ENCODE measurements around the gene TGM2.

TGM2 gene

DNA sequence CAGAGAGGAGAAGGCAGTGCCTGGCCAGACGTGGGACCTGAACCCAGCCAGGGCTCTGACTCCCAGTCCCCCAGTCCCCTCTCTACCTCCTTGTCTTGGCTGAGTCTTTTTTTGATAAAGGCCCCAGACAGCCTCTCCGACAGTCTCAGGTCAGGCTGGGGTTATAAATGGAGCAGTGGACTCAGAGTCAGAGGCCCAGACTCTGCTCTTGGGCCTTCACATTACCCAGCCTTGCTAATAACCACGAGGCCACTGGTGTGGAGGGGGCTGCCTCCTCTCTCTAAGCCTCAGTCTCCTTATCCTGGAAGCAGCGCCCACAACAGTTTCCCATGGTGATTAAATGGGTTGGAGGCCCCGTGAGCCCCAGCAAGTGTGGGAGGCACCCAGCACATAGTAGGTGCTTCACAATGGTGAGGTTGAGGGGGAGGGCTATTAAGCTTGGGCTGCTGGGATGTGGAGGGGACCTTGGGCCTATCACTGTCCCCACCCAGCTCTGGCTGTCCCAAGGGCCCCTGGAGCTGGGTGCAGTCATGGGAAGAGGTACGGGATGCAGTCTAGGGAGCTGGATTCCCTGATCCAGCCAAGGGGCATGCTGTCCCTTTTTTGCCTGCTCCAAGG, 35.7 kb downstream of the TGM2 start:
- no peak for DNase-seq

DNA sequence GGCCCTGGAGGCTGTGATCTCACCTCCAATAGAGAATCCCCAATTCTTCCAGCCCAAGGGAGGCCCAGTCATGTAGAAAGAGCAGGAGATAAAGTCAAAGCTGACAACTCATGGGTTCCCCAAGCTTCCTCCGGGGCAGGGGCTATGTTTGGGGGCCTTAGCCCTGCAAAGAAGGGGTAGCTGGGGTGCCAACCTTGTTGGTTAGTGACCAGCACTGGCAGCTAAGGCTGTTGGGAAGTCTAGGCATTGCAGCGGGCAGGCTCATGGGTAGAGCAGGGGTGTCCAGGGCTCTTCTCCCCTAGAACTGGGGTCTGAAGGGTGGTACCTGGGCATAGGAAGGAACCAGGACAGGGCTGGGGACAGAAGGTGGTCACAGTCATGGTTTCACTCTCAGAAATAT, 36.4 kb downstream of the TGM2 start:
- DNase-seq = no peak

DNA sequence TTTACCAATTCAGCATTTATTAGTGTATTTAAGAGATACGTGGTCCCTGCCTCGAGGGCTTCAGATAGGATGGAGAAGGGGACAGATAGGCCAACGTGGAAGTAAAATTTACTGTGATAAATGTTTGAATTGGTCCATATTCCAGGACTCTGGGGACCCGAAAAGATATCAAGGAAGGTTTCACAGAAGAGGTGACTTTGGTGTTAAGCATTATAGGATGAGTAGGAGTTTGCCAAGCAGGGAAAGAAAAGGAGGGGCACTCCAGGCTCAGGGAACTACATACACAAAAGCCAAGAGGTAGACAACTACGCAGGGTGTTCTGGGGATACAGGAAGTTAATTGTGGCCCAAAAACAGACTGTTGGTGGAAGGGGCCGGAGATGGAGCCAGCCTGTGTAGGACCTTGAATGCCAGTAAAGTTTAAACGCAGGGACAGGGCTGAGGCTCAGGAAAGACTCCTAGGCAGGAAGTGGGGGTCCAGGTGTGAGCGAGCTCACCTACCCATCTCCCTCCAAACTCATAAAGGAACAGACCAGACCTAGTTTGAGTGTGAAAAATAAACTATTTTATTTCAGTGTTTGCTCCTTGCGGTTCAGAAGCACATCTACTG, 37.0 kb downstream of the TGM2 start:
- no peak for DNase-seq

DNA sequence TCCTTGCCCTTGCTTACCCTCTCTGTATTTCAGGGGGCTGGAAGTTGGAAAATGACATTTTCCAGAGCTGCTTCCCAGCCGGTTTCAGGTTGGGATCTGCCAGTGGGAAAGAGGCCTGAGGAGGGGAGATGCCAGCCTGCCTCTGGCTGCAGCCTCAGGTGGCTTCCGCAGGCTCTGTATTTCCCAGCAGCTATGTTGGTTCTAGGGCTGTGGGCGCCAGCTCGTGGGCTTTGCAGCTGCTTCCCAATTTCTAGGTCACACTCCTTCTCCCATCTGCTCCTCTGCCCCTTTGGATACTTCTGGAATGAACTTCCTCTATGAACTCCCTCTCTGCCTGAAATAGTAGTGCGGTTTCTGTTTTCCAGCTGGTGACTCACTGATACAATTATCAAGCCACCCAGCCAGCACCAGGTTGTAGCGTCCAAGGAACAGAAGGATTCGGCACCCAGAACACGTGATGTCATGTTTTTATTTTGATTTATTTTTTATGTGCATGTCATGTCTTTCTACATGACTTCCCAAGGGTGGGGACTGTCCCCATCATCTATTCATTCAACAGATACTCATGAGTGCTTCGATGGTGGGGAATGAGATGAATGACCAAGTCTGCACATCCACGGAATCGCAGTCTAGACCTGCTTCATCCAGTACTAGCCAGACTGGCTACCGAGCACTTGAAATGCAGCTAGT, 38.0 kb downstream of the TGM2 start:
- no peak for DNase-seq

DNA sequence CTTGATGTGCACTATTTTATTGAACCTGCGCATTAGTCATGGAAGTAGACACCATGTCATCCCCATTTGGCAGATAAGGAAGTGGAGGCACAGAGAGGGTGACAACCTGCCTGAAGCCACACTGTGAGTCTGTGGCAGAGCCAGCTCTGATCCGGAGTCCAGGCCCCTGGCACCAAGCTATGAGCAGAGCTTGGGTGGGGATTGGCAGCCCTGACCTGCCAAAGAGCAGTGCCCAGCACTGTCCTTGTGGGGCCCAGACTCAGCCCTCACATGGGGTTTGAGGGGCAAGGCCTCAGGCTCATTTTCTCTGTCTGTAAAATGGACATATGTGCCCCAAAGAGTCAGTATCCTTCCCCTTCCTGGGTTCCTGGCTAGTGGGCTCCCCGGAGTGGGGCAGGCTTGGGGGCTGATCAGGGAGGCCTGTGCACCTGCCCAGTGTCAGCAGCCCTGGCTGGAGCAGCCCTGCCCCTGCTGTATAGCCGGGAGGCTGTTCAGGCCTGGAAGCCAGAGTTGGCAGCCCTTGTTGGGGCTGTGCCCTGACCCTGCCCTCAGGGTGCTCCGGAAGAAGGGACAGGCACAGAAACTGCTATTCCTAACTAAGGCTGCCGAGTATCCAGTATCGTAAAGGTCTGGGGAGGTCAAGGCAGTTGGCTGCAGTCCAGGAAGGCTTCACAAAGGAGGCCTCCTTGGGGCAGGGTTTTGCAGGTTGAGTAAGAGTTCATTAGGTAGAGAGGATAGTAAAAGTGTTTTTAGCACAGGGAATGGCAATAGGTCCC, 38.7 kb downstream of the TGM2 start:
- no peak for DNase-seq

DNA sequence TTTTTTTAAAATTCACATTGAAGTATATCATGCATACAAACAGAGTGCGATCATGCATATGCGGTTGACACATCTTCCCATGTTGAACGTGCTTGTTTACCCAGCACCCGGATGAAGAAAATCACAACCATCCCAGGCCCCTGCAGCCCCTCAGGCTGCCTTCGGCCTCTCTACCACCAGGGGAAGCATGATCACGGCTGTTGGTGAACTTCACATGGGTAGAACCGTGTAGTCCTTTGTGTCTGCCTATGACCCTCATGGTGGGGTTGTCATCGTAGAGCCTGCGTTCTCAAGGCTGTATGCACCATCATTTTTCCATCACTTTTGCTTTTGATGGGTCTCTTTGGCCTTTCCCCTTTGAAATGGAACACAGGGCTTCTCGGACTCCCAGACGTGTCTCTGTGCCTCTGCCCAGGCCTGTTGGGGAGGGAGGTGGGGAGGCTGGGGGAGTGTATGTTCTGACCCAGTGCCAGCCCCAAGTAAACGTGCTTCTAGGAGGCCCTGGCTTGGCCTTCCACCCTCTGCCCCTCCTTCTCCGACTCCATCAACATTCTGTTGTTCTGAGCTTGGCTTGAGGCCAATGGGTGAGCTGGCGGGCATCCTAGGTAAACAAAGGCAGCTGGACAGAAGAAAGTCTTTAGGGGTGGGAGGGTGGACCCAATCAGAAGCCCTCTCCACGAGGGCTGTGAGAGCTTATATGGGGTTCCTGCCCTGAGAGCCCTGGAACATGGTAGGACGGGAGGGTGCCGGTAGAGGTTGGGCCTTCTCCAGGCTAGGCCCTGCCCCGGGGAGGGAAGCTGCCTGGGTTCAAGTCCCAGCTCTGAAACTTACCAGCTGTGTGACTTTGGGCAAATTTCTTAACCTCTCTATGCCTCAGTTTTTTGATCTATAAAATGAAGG, 39.7 kb downstream of the TGM2 start:
- DNase-seq = no peak

DNA sequence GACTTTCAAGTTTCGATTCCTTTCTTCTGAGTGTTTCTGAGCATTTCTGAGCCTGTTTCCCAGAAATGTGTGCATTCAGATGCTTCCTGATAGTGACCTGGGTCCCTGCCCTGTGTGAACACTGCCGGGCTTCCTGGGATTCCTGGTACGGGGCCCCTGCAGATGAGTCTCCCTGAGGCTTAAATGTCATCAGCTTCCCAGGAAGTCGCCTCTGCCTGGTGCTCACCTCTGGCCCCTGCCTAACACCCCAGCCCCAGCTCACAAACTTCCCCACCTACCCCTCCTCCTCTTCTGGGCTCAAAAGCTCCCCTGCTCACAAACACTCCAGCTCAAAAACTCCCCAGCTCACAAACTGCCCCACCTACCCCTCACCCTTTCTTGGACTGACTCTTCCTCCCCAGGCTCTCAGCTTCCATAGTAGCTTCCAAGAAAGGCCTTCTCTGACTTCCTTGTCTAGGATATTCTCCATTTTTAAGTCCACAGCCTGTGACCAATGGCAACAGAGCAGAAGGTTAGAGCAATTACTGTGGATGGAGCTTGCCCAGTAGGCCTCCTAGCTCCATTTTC, 42.0 kb downstream of the TGM2 start:
- DNase-seq = no peak

DNA sequence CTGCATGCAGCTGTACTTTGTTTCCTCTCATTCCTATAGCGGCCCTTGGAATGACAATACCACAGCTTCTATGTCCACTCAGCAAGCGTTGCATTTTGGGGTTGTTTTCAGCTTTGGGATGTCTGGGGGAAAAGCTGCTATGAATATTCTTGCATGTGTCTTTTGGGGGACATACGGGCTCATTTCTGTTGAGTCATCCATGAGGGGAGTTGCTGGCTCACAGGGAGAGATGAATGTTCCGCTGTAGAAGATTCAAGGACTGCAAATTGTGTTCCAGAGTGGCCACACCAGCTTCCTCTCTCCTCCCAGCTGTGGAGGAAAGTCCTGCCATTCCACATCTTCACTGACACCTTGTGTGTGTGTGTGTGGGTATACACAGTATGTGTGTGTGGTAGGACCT, 43.3 kb downstream of the TGM2 start:
- no peak for DNase-seq

DNA sequence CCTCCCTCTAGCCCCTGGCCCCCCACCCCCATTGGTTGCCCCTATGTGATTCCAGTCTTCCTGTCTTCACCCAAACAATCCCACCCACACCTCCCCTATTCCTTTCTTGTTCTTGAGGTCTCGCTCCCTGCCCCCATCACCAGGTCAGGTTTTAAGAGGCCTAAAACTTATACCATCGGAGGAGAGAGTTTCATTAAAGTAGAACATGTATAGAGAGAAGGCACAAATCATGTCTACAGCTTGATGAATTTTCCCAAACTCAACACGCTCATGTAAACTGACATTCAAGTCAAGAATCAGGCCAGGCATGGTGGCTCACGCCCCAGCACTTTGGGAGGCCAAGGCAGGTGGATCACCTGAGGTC, 44.5 kb downstream of the TGM2 start:
- no peak for DNase-seq

DNA sequence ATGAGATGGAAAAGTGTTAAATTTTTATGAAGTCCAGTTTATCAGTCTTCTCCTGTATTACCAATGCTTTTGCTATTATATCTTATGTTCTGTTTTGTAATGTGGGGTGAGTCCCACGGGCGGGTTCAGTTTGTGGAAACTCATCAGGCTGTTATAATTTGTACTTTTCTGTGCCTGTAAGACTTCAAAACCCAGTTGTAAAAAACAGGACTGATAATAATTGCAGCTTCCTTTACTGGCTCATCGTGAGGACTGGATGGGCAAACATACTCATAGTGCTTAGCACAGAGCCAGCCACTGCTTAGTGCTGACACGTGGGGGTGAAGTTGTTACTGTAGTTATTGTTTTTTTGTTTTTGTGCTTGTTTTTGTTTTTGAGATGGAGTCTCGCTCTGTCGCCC, 45.6 kb downstream of the TGM2 start:
- DNase-seq = no peak

DNA sequence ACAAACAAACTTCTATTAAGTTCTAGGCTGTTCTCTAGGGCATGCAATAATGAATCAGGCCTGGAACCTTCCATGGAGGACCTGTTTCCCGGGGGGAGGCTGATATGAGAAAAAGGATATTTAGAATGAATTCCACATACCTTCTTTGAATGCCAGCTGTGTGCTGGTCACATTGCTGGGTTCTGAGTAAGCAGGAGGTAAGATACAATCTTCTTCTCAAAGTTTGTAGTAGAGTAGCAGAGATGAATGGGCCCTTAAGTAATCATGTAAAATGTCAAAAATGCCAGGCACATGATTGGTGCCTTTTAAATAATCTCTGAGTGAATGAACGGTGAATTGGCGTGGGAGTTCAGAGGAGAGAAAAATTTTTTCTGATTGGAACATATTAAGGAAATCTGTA, 47.4 kb downstream of the TGM2 start:
- DNase-seq = no peak

DNA sequence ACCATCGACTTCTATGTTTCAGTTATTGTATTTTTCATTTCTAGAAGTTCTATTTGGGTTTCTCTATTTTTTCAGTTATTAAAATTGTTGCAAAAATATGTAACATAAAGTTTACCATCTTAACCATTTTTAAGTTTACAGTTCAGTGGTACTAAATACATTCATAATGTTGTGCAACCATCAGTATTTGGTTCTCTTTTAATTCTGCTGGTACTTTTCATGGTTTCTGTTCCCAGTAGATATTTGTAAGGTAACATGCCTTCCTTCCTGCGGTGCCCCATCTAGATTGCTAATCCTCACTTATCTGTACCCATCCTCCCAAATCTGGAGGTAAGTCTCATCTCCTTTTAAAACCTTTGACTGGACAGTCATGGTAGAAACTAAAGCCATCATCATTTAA, 47.9 kb downstream of the TGM2 start:
- no peak for DNase-seq

DNA sequence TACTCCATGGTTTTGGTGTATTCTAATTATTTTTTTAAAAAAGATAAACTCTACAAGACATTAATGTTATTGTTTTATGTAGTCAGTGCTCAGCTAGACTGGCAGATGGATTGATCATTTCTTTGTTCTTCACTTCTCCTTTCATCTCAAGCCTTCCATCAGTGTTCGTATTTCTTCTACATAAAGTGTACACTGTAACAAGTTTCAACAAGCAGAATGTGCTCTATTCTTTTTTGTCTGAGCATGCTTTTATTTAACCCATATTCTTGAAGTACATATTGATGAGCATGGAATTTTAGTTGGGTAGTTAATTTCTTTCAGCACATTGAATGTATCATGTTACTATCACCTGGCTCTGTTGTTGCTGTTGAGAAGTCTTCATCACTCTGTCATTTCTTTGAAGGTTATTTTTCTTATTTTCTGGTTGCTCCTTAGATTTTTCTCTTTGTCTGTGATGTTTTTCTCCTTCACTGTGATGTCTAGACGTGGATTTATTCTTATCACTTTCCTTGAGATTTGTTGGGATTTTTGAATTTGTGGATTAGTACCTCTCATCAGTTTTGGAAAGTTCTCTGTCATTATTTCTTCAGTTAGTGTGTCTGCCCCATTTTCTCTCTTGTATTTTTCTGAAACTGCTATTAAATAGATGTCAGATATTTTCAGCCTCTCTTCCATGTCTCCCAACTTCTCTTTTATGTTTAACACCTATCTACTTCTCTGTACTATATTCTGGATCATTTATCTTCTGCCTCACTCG, 48.5 kb downstream of the TGM2 start:
- DNase-seq = no peak

DNA sequence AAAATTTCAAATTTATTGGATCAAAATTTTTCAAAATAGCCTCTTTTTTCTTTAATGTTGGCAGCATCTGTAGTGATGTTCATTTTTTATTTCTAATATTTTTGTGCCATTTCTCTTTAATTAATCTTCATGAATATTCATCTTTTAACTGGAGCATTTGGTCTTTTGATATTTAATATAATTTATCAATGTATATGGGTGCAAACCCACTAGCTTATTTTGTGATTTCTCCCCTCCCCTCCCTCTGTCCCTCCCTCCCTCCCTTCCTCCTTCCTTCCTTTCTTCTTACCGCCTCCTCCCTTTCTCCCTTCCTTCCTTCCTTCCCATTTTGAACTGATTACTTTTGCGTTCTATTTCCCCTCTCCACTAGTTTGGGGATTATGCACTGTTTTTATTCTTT, 49.2 kb downstream of the TGM2 start:
- no peak for DNase-seq

DNA sequence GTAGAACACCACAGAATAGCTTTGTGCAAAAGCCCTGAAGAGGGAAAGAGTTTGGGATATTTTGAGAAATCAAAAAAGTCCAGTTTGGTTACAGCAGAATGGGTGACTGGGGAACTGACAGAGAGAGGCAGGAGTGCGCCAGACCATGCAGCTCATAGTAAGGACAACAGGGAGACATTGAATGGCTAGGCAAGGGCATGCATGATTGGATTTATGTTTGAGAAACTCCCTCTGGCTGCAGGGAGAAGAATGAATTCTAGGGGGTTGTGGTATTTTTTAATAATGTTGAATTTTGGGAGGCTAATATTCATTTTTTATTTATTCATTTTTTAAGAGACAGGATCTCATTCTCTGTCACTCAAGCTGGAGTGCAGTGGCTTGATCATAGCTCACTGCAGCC, 49.9 kb downstream of the TGM2 start:
- no peak for DNase-seq

DNA sequence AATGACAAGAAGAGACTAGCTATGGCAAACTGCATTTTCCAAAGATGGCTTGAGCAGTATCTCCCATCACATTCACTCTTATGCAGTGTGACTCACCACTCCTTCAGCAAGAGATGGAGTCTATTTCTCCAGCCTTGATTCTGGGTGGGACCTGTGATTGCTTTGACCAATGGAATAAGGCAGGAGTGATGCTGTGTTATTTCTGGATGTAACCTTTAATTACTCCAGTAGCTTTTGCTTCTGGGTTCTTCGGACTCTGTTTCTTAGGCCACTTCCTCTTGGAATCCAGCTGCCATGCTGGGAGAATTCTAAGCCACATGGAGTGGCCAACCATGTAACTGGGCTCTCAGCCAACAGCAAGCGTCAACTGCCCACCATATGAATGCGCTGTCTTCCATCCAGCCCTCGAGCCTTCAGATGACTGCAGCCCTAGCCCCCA, 50.7 kb downstream of the TGM2 start:
- DNase-seq = no peak

DNA sequence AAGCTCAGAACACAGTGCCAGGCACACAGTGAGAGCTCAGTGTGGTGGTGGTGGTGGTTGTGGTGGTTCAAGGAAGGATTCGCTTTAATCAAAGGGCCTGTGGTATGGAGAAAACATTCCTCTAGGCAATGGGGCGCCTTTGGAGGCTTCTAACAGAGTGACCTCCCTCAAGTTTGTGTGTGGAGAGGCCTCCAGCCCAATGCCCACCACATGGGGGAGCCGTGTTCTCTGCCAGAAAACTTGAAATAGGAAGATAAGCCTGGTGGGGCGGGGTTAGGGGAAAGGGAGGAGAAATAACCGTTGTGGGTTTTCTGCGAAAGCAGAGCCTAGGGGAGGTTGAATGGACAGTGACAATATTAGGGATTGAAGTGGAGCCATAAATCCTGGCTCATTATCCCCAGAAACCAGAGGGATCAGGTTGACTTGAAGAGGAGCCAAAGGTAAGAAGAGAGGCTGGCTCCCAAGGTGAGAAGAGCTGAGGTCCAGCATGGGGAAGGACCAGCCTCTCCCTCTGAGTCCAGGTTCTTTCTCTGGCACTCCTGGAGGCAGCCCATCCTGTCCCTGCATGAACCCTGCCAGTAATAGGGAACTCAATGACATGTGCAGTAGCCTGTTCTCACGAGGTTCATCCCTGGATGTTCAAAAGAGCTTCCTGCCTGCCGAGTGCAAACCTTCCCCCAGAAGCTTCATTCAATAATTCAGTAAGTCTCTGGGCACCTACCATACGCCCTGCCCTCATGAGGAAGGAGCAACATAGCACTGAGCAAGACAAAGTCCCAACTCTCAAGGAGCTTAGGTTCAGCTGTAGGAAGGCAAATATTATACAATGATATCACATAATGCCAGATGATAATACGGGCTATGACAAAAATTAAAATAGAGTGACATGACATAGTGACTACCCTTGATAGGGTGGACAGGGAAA, 51.4 kb downstream of the TGM2 start:
- DNase-seq = no peak

DNA sequence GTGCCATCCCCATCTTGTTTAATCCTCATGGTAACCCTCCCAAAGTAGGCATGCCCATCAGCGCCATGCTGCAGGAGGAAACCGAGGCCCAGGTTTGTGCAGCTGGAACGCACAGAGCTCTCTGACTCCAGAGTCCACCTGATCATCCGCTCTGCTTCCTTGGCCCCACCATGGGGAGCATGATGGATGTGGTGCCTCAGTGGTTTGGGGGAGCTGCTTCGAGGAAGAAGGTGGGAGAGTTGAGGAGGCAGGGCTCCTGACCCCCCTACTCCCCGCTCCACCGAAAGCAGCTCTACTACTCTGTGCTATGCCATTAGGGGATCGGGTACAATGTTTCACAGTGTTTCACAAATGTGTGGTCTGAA, 52.2 kb downstream of the TGM2 start:
- no peak for DNase-seq

DNA sequence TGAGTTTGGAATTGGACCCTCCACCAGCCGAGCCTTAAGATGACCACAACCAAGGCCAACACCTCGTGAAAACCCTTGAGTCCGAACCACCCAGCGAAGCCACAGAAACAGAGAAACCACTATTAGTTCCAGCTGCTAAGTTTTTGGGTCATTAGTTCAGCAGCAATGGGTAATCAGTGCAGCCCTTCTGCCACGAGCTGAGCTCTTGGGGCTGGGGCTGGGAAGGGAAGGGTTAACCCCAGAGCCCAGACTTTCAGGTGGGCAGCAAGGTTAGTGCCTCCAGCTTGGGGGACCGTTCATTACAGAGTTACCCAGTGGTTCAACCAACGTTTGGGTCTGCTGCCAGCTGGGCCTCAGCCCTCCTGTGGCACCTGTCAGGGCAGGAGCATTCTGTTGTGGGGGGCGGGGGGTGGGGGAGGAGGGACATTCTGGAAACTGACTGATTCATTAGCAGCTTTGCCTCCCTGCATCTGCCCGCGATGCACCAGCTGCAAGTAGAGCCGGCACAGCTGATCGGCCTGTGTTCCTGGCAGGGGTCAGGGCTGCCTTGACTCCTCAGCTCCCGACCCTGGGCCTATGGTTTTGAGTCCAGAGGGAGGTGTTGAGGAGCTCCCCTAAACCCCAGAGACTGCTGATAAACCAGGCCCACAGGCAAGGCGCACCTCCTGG, 52.7 kb downstream of the TGM2 start:
- no peak for DNase-seq

Measured in stimulated activated naive CD4-positive, alpha-beta T cell (primary cell).